ENCODE data around the gene ITPKB. TPM values are rescaled to one million over a fixed set of nuclear protein-coding genes. Genes with fewer than 3 reads are reported as not detected.

Gene ITPKB
- total and polyA plus RNA-seq, 2 of the 13 experiments (the other 11 are each of a cell fraction or from before 2014, with no cell fraction given) = not detected

DNA sequence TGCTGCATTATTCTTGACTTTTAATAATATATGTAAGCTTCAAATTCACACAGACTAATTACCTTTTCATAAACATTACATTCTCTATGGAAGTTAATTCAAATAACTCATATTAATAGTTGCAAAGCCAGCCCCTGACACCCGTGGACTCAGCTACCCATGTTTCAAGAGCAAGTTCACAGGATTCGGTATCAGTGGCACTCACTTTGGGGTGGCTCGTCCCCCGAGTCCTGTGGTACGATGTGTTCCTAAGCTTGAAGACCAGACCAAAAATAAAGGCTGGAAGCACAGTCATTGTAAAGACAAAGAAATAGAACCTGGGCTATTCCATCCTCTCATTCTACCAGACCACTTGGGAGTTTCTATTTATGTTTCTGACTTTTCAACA, 70.9 kb downstream of the ITPKB start:
- Histone ChIP-seq H4K20me1 (ENCODE audit: insufficient read depth, low read length) (no peaks in the 10 kb centered on the region), H3K4me2 (ENCODE audit: low read depth, low read length) (no peak overlapping the region), H3K4me3 (replicated peaks in 1 of 3; ENCODE audit: insufficient read depth in 1 of 3, low read depth in 2 of 3, low read length in 3 of 3) (no peak overlapping the region), H2AFZ (ENCODE audit: low read length) (no peak overlapping the region), H3K36me3 (replicated peaks in 1 of 2; ENCODE audit: control insufficient read depth in 1 of 2, insufficient read depth in 2 of 2, low read length in 2 of 2) (no peaks in the 10 kb centered on the region), H3K27ac (ENCODE audit: extremely low read length, insufficient read depth, low read length) (no peak overlapping the region), H3K9ac (ENCODE audit: insufficient read depth, low read depth, low read length) (no peak overlapping the region), H3K27me3 (ENCODE audit: control insufficient read depth in 1 of 2, insufficient read depth in 2 of 2, low read length in 2 of 2) (peaks cover 4 to 50% of the 10 kb centered on the region in 2 experiments; a peak in 4 of 5 replicates), H3K79me2 (ENCODE audit: insufficient read depth, low read length) (no peaks in the 10 kb centered on the region), H3K4me1 (ENCODE audit: insufficient read depth, low read length) (no peaks in the 10 kb centered on the region), H3K9me3 (ENCODE audit: low read length) (no peaks in the 10 kb centered on the region)
- DNase-seq (ENCODE audit: low spot score) (no peak), FAIRE-seq (no peak), ATAC-seq (no peak)
- in situ Hi-C loops (cut with HindIII; ENCODE audit: extremely low pct_ligation_motif_present, low pct_unique_long_range_greater_than_20kb) = no loop called here
- no TSS peak for BruUV-seq (replicated peaks)
- ChIA-PET CTCF (ENCODE audit: low intra/inter-chr PET ratio, low total read pairs) (no interaction called here), POLR2A (no interaction called here)
- WGBS (ENCODE audit: low lambda C conversion rate) = 7% methylated on average over 5 of the region's 5 CpGs
- TF ChIP-seq CSRNP2 (CRISPR knock-in tag; conservative IDR thresholded peaks at IDR 0.05; ENCODE audit: low read depth) (no peak), ZXDC (CRISPR knock-in tag; IDR thresholded peaks at IDR 0.05) (no peak), POLR2G (IDR thresholded peaks at IDR 0.05; ENCODE audit: low read depth, low read length) (no peak), ZNF75D (CRISPR knock-in tag; IDR thresholded peaks at IDR 0.05; ENCODE audit: borderline replicate concordance) (no peak), ZBTB1 (CRISPR knock-in tag; IDR thresholded peaks at IDR 0.05; ENCODE audit: borderline replicate concordance) (no peak), KLF12 (CRISPR knock-in tag; IDR thresholded peaks at IDR 0.05; ENCODE audit: borderline replicate concordance) (no peak), ARNT2 (CRISPR knock-in tag; IDR thresholded peaks at IDR 0.05; ENCODE audit: low read depth) (no peak), ZSCAN30 (CRISPR knock-in tag; IDR thresholded peaks at IDR 0.05) (no peak)
- TF ChIP-seq, protein P1, sequence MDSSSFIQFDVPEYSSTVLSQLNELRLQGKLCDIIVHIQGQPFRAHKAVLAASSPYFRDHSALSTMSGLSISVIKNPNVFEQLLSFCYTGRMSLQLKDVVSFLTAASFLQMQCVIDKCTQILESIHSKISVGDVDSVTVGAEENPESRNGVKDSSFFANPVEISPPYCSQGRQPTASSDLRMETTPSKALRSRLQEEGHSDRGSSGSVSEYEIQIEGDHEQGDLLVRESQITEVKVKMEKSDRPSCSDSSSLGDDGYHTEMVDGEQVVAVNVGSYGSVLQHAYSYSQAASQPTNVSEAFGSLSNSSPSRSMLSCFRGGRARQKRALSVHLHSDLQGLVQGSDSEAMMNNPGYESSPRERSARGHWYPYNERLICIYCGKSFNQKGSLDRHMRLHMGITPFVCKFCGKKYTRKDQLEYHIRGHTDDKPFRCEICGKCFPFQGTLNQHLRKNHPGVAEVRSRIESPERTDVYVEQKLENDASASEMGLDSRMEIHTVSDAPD (CRISPR knock-in tag; IDR thresholded peaks at IDR 0.05) = no peak
- intact Hi-C loops (cut with micrococcal nuclease; ENCODE audit: unreplicated experiment) = no loop called here
